OCI-LY1 (cell line): ENCODE results near the gene INPP5B.

Source experiments
- H2AFZ ChIP-seq: fragments of 200-600 bp; sonication (generic), shearing (Covaris generic); 2 replicates; pipeline ENCODE4 v1.6.0; 2014; ENCODE audit warnings: antibody characterized with exemption, mild to moderate bottlenecking, low read length
- H3F3A ChIP-seq: fragments of 200-600 bp; sonication (generic), shearing (Covaris generic); 2 replicates; pipeline ENCODE4 v1.6.0; 2014; ENCODE audit warnings: mild to moderate bottlenecking, antibody characterized with exemption, low read length, moderate library complexity; ENCODE audit not compliant: insufficient read depth
- H3K27ac ChIP-seq: fragments of 200-600 bp; sonication (generic); 2 replicates; pipeline ENCODE4 v1.5.1; 2014; ENCODE audit warnings: low read length, mixed run types, mild to moderate bottlenecking, low read depth; ENCODE audit not compliant: poor library complexity, severe bottlenecking
- H3K27me3 ChIP-seq: fragments of 200-600 bp; sonication (generic); 2 replicates; pipeline ENCODE4 v1.6.0; 2014; ENCODE audit warnings: antibody characterized with exemption, mild to moderate bottlenecking, low read length, moderate library complexity; ENCODE audit not compliant: insufficient read depth
- H3K36me3 ChIP-seq: fragments of 200-600 bp; sonication (generic); 2 replicates; pipeline ENCODE4 v1.6.1; 2014; ENCODE audit warnings: mild to moderate bottlenecking, antibody characterized with exemption, low read length, moderate library complexity, mixed read lengths; ENCODE audit not compliant: insufficient read depth
- H3K4me1 ChIP-seq: fragments of 200-600 bp; sonication (generic); 2 replicates; pipeline ENCODE4 v1.5.1; 2014; ENCODE audit warnings: mild to moderate bottlenecking, low read length, moderate library complexity; ENCODE audit not compliant: insufficient read depth, severe bottlenecking
- H3K4me2 ChIP-seq: fragments of 200-600 bp; sonication (generic), shearing (Covaris generic); 2 replicates; pipeline ENCODE4 v1.6.1; 2014; ENCODE audit warnings: low read length
- H3K4me3 ChIP-seq: fragments of 200-600 bp; sonication (generic); 2 replicates; pipeline ENCODE4 v1.5.1; 2014; ENCODE audit warnings: low read length, low read depth, mild to moderate bottlenecking, mixed read lengths; ENCODE audit not compliant: poor library complexity, severe bottlenecking
- H3K79me2 ChIP-seq: fragments of 200-600 bp; shearing (Covaris generic); 2 replicates; pipeline ENCODE4 v1.6.1; 2016; ENCODE audit warnings: mixed run types, low read length, mixed read lengths; ENCODE audit not compliant: insufficient read depth
- H3K9ac ChIP-seq: fragments of 200-600 bp; sonication (generic), shearing (Covaris generic); 2 replicates; pipeline ENCODE4 v1.6.1; 2014; ENCODE audit warnings: mild to moderate bottlenecking, low read length, mixed read lengths
- H3K9me2 ChIP-seq: fragments of 200-600 bp; sonication (generic), shearing (Covaris generic); 2 replicates; pipeline ENCODE4 v1.6.1; 2014; ENCODE audit warnings: low read depth, mild to moderate bottlenecking, low read length, mixed read lengths
- H3K9me3 ChIP-seq: fragments of 200-600 bp; shearing (Covaris generic); 2 replicates; pipeline ENCODE4 v1.6.1; 2014; ENCODE audit warnings: low read length, mixed read lengths
- H4K20me1 ChIP-seq: fragments of 200-600 bp; sonication (generic), shearing (Covaris generic); 2 replicates; pipeline ENCODE4 v1.6.0; 2016; ENCODE audit warnings: mild to moderate bottlenecking, low read length; ENCODE audit not compliant: insufficient read depth
- EZH2 ChIP-seq: fragments of 200-600 bp; sonication (generic), shearing (Covaris generic); IDR thresholded peaks from 2 replicates; pipeline ENCODE4 v1.8.0; 2017; ENCODE audit warnings: borderline replicate concordance, mixed run types, mild to moderate bottlenecking, antibody characterized with exemption, low read length, moderate library complexity, mixed read lengths
- TF ChIP-seq, protein P1 (sequence below): fragments of 200-600 bp; sonication (generic), shearing (Covaris generic); IDR thresholded peaks from 2 replicates; pipeline ENCODE4 v1.5.1; 2017; ENCODE audit warnings: mild to moderate bottlenecking, antibody characterized with exemption, low read length, moderate library complexity, mixed read lengths

INPP5B gene

DNA sequence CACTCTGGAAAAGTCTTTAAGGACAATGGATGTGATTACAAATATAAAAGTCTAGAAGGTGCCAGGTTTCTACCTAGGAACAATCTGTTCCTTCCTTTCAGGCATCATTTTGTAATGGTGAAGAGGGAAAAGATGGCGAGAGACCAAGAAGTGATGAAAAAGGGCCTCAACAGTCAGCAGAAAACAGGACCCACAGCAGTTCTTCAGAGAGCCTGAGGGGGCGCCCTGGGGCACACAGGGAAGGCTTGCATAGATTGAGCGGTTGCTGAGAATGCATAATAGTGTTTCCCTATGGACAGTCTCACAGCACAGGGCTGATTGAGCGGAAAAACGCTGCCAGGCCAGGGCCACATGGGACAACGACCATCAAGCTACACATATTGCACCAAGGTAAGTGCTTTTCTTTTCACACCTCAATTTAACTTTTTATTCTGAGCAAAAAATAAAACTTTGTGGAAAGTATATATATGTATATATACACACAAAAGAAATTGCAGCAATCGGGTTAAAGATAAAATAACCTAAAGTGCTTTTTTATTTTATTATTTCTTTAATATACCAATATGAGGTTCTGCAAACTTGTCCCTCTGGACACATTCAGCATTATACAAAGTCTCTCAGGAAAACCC is 135.7 kb downstream of the INPP5B start:
- no peaks in the 10 kb centered on the region for H3F3A ChIP-seq
- no peak overlapping the region for H3K4me3 ChIP-seq
- peaks cover 9% of the 10 kb centered on the region for H3K79me2 ChIP-seq
- no peaks in the 10 kb centered on the region for H3K9me2 ChIP-seq
- H3K4me1 ChIP-seq: peaks cover 18% of the 10 kb centered on the region
- H3K36me3 ChIP-seq: peaks cover 23% of the 10 kb centered on the region
- no peaks in the 10 kb centered on the region for H4K20me1 ChIP-seq
- H3K9me3 ChIP-seq: no peaks in the 10 kb centered on the region
- no peak overlapping the region for H3K27ac ChIP-seq
- no peak overlapping the region for H2AFZ ChIP-seq
- H3K27me3 ChIP-seq: no peaks in the 10 kb centered on the region
- H3K4me2 ChIP-seq: no peak overlapping the region
- H3K9ac ChIP-seq: no peak overlapping the region
- TF ChIP-seq, protein P1, sequence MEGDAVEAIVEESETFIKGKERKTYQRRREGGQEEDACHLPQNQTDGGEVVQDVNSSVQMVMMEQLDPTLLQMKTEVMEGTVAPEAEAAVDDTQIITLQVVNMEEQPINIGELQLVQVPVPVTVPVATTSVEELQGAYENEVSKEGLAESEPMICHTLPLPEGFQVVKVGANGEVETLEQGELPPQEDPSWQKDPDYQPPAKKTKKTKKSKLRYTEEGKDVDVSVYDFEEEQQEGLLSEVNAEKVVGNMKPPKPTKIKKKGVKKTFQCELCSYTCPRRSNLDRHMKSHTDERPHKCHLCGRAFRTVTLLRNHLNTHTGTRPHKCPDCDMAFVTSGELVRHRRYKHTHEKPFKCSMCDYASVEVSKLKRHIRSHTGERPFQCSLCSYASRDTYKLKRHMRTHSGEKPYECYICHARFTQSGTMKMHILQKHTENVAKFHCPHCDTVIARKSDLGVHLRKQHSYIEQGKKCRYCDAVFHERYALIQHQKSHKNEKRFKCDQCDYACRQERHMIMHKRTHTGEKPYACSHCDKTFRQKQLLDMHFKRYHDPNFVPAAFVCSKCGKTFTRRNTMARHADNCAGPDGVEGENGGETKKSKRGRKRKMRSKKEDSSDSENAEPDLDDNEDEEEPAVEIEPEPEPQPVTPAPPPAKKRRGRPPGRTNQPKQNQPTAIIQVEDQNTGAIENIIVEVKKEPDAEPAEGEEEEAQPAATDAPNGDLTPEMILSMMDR: peak; percentile 89
- TF ChIP-seq EZH2: no peak
